PC-9 (cell line): ENCODE results near the gene PWWP2A. TPM values are rescaled to one million over a fixed set of nuclear protein-coding genes. Genes with fewer than 3 reads are reported as not detected.
A peak's percentile ranks its signal among the peaks of the same experiment; 100 is the strongest.
"Not testable (repeated sequence)": the region's sequence is repeated elsewhere in the genome, so short reads cannot be mapped to it uniquely, and the experiment has no call there.

Source experiments
- BruUV-seq: library from RNA; stranded (reverse); fragments of 400-500 nt; replicated peaks from 2 replicates; lab custom pipeline; 2021; lab: Mats Ljungman, UMichigan
- CTCF ChIA-PET: fragments of 300-600 bp; sonication (Branson Sonifier 250); formaldehyde crosslinking; loops from one replicate; lab custom pipeline; 2022; ENCODE audit warnings: antibody characterized with exemption; lab: Charles Lee
- POLR2A ChIA-PET: fragments of 300-600 bp; sonication (Branson Sonifier 250); formaldehyde crosslinking; loops from one replicate; lab custom pipeline; 2022; ENCODE audit warnings: antibody characterized with exemption; ENCODE audit not compliant: unreplicated experiment; lab: Charles Lee
- DNase-seq, 2 experiments: peaks; one replicate each; pipeline versions ENCODE4 v3.0.0 to v3.0.0-alpha.2; 2015 to 2022; ENCODE audit warnings: mixed read lengths in 1 of 2
- H2AFZ ChIP-seq: fragments of 200-600 bp; sonication (generic); 2 replicates; pipeline ENCODE4 v1.8.1; 2017; ENCODE audit warnings: antibody characterized with exemption
- H3F3A ChIP-seq: fragments of 200-600 bp; sonication (generic); 2 replicates; pipeline ENCODE4 v1.8.1; 2017; ENCODE audit warnings: antibody characterized with exemption, mild to moderate bottlenecking, low read depth; ENCODE audit not compliant: insufficient read depth
- H3K27ac ChIP-seq: fragments of 200-600 bp; sonication (generic); 2 replicates; pipeline ENCODE4 v1.6.1; 2016; ENCODE audit warnings: mixed run types
- H3K27me3 ChIP-seq: fragments of 200-600 bp; sonication (generic); 2 replicates; pipeline ENCODE4 v1.6.1; 2016; ENCODE audit warnings: low read depth, mixed run types; ENCODE audit not compliant: insufficient read depth
- H3K36me3 ChIP-seq: fragments of 200-600 bp; sonication (generic); 2 replicates; pipeline ENCODE4 v1.6.1; 2016; ENCODE audit warnings: low read depth, mixed run types
- H3K4me1 ChIP-seq: fragments of 200-600 bp; sonication (generic); replicated peaks from 2 replicates; pipeline ENCODE4 v1.6.1; 2016; ENCODE audit warnings: mixed run types; ENCODE audit not compliant: insufficient read depth
- H3K4me2 ChIP-seq: fragments of 200-600 bp; sonication (generic); 2 replicates; pipeline ENCODE4 v1.6.1; 2017; ENCODE audit warnings: mixed run types
- H3K4me3 ChIP-seq: fragments of 200-600 bp; sonication (generic); 2 replicates; pipeline ENCODE4 v1.6.1; 2016; ENCODE audit warnings: mixed run types
- H3K79me2 ChIP-seq: fragments of 200-600 bp; sonication (generic); 2 replicates; pipeline ENCODE4 v1.6.1; 2017; ENCODE audit warnings: low read depth, mixed run types
- H3K9me2 ChIP-seq: fragments of 200-600 bp; sonication (generic); 2 replicates; pipeline ENCODE4 v1.8.1; 2017; ENCODE audit warnings: mild to moderate bottlenecking; ENCODE audit not compliant: insufficient read depth
- H3K9me3 ChIP-seq: fragments of 200-600 bp; sonication (generic); 2 replicates; pipeline ENCODE4 v1.8.1; 2016; ENCODE audit warnings: low read depth; ENCODE audit not compliant: insufficient read depth
- H4K20me1 ChIP-seq: fragments of 200-600 bp; sonication (generic); 2 replicates; pipeline ENCODE4 v1.8.1; 2017; ENCODE audit not compliant: insufficient read depth
- CTCF ChIP-seq: fragments of 200-600 bp; sonication (generic); conservative IDR thresholded peaks from 2 replicates; pipeline ENCODE4 v1.6.1; 2017; ENCODE audit warnings: mixed run types, antibody characterized with exemption, mild to moderate bottlenecking, moderate library complexity
- EZH2 ChIP-seq: fragments of 200-600 bp; sonication (generic); IDR thresholded peaks from 2 replicates; pipeline ENCODE4 v1.8.0; 2017; ENCODE audit warnings: antibody characterized with exemption, low read depth
- intact Hi-C: fragments of 100-400 bp; cut with micrococcal nuclease; formaldehyde crosslinking; loops from one replicate; pipeline ENCODE4 v1.10.0; 2022; ENCODE audit not compliant: unreplicated experiment
- total RNA-seq: library from RNA; stranded (reverse); gene quantifications from 2 replicates; pipeline ENCODE4 v1.2.3, GENCODE V29; 2021

PWWP2A gene
- total RNA-seq, 1 experiment from 2014 or later: 19.9 TPM

- POLR2A ChIA-PET: no interaction called here
Measured at GRCh38 chr5:160071516-160071915, 47.7 kb downstream of the PWWP2A start.

GRCh38 chr5:160069120-160069519 is 50.1 kb downstream of the PWWP2A start:
- H3K27me3 ChIP-seq, H3K9me3 ChIP-seq, H3K4me2 ChIP-seq, POLR2A ChIA-PET, DNase-seq, BruUV-seq, intact Hi-C loops, H3F3A ChIP-seq, H3K9me2 ChIP-seq, H3K36me3 ChIP-seq, CTCF ChIA-PET, H3K79me2 ChIP-seq, H3K4me3 ChIP-seq, H3K27ac ChIP-seq, H2AFZ ChIP-seq, H4K20me1 ChIP-seq: not testable (repeated sequence)
- peaks cover 11% of the 10 kb centered on the region for H3K4me1 ChIP-seq

More at GRCh38 chr5:160071516-160071915, 47.7 kb downstream of the PWWP2A start:
- H3K4me3 ChIP-seq: no peak overlapping the region
- H3K9me3 ChIP-seq: no peaks in the 10 kb centered on the region
- no peaks in the 10 kb centered on the region for H3F3A ChIP-seq
- TF ChIP-seq CTCF: no peak
- no peak for TF ChIP-seq EZH2
- no peaks in the 10 kb centered on the region for H3K27me3 ChIP-seq
- H3K4me1 ChIP-seq: no peaks in the 10 kb centered on the region
- H2AFZ ChIP-seq: no peak overlapping the region
- BruUV-seq: no TSS peak
- H4K20me1 ChIP-seq: no peaks in the 10 kb centered on the region
- CTCF ChIA-PET: no interaction called here
- H3K36me3 ChIP-seq: no peaks in the 10 kb centered on the region
- H3K4me2 ChIP-seq: no peak overlapping the region
- no peaks in the 10 kb centered on the region for H3K79me2 ChIP-seq
- H3K27ac ChIP-seq: no peak overlapping the region
- intact Hi-C loops: no loop called here
- DNase-seq: no peak
- no peaks in the 10 kb centered on the region for H3K9me2 ChIP-seq

GRCh38 chr5:160064995-160065614 is 54.1 kb downstream of the PWWP2A start:
- Histone ChIP-seq H3F3A (peaks cover 12% of the 10 kb centered on the region; the same call in 1 of the 2 replicates), H3K9me2 (no peaks in the 10 kb centered on the region), H3K9me3 (no peaks in the 10 kb centered on the region), H4K20me1 (no peaks in the 10 kb centered on the region), H2AFZ (no peak overlapping the region), H3K27ac (peak overlapping the region; percentile 22; the same call in 1 of the 2 replicates), H3K4me2 (no peak overlapping the region), H3K36me3 (peaks cover 6% of the 10 kb centered on the region), H3K4me1 (peaks cover 11% of the 10 kb centered on the region), H3K27me3 (no peaks in the 10 kb centered on the region), H3K79me2 (no peaks in the 10 kb centered on the region), H3K4me3 (no peak overlapping the region)
- DNase-seq: peak; percentile 70 to 73
- BruUV-seq: no TSS peak
- no peak for TF ChIP-seq CTCF
- no peak for TF ChIP-seq EZH2
- ChIA-PET CTCF (no interaction called here), POLR2A (interaction anchor here (0.6 to 0.7 kb wide), 3 partner anchors 309 to 879 kb away, joined by 4 to 9 read pairs (median 6); no protein-coding TSS in a partner anchor)
- intact Hi-C loops: no loop called here
